Measurements from ENCODE around the gene DBX2.

Gene DBX2

DNA sequence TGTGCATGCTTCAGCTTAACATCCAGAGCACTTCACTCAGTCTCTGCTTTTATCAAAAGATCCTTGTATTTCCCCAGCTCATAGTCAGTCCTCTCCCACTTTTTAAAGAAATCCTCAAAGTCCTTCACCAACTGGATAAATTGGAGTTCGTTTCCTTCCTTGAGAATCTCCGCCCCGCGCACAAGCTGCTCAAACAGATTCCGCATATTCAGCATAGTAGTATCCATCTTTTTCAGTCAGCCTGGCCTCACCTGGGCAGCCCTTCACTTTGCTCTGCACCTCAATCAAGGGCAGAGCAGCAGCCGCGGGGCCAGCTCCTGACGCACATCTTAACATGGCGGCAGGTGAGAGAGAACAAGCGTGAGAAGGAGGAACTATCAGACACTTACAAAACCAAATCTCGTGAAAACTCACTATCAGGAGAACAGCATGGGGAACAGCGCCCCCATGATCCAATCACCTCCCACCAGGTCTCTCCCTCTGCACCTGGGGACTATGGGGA is 14.3 kb upstream of the DBX2 start:
- Histone ChIP-seq H3K27ac (ENCODE audit: low read depth, low read length, severe bottlenecking) (no peak overlapping the region), H3K36me3 (ENCODE audit: control insufficient read depth, insufficient read depth, low read length) (no peaks in the 10 kb centered on the region), H3K9me3 (ENCODE audit: control insufficient read depth, low read length) (no peaks in the 10 kb centered on the region), H3K4me3 (ENCODE audit: extremely low read depth, insufficient read depth, low read length, poor library complexity, severe bottlenecking) (no peak overlapping the region), H3K4me1 (ENCODE audit: control insufficient read depth, insufficient read depth, low read length, poor library complexity, severe bottlenecking) (no peaks in the 10 kb centered on the region)
- 94 to 100% methylated on average over 8 to 10 of the region's 12 CpGs for WGBS, 2 experiments (ENCODE audit: insufficient coverage in 2 of 2)

DNA sequence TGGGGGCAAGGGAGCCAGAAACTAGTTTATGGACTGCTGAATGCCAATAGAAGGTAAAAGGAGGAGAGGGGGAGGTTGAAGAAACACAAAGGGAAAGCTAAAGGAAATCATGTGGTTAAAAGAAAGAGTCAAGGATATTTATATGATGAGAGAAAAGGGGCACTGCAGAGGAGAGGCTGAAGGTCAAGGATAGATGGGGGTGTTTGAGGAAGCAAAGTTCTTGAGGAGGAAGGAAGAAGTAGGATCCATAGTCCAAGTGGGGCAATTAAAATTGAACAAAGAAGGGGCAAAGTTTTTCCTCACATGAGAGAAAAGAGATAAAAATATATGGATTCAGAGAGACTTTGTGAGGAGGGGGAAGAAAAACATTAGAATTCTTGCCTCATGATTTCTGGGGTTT is 10.1 kb upstream of the DBX2 start:
- Histone ChIP-seq H3K9me3 (ENCODE audit: control insufficient read depth, low read length) (no peaks in the 10 kb centered on the region), H3K4me1 (ENCODE audit: control insufficient read depth, insufficient read depth, low read length, poor library complexity, severe bottlenecking) (no peaks in the 10 kb centered on the region), H3K36me3 (ENCODE audit: control insufficient read depth, insufficient read depth, low read length) (no peaks in the 10 kb centered on the region), H3K27ac (ENCODE audit: low read depth, low read length, severe bottlenecking) (no peak overlapping the region), H3K4me3 (ENCODE audit: extremely low read depth, insufficient read depth, low read length, poor library complexity, severe bottlenecking) (no peak overlapping the region)

DNA sequence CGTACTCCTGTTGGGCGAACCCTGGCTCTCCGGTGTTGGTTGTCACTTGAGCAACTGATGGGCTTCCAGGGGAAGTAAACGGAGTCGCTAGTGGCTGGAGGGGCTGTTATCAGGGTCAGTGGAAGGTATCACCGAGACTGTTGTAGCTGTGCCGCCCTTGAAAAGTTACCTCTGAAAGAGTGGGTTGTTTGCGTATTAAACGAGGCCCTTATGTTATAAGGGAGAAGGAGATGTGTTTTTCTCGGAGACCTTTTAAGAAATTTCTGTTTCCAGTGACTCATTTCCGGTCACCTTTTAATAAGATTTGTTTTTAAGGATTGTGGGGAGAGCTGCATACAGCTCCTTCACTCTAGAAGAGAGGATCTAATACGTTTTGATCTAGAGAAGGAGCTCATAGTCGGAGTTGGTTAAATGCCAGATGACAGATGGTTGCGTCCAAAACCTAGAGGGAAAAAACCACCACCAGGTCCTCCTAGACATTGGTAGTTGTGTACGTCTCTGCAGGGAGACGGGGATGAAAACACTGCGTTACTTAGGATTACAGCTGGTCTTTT is 750 bp upstream of the DBX2 start:
- 13 to 21% methylated on average over 9 to 13 of the region's 17 CpGs for WGBS, 2 experiments (ENCODE audit: insufficient coverage in 2 of 2)
- Histone ChIP-seq H3K36me3 (ENCODE audit: control insufficient read depth, insufficient read depth, low read length) (no peaks in the 10 kb centered on the region), H3K4me1 (ENCODE audit: control insufficient read depth, insufficient read depth, low read length, poor library complexity, severe bottlenecking) (peaks cover 4% of the 10 kb centered on the region), H3K9me3 (ENCODE audit: control insufficient read depth, low read length) (no peaks in the 10 kb centered on the region), H3K27ac (ENCODE audit: low read depth, low read length, severe bottlenecking) (no peak overlapping the region), H3K4me3 (ENCODE audit: extremely low read depth, insufficient read depth, low read length, poor library complexity, severe bottlenecking) (peak overlapping the region; percentile 49)

DNA sequence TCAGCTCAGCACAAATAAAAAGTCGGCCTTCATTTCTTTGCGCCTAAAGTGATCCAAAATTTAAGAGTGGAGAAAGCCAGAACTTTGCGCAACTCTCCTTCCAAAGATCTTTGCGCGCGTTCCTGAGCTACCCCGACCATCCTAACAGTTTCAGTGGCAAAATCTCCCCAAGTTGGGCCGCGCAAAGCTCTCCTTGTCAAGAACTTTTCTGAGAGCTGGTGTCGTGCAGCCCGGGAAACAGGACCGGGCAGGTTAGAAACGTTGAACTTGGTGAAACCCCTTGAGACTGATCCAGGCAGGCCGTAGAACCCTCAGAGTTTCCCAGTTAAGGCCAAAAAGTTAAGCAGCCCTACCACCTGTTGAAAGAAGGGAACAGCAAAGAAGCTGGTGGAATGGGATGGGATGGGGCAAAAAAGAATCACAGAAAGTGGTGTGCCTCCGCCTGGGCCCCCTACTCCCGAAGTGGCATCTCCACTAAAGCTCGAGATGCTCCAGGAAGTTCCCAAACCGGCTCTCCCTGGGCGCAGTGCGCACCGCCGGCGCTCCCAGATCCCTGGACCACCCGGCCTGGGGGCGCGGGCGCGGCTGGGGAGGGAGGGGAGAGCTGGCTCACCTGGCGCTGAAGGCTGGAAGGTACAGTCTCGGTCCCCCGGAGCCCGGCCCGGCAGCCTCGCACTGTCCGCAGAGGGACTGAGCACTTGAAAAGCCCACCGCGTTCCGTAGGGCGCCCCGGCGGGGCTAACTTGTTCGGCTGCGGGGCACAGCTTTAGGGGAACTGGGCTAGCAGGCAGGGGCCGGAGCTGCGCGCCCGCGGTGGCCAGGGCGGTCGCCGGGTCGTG is 768 bp downstream of the DBX2 start:
- Histone ChIP-seq H3K4me3 (ENCODE audit: extremely low read depth, insufficient read depth, low read length, poor library complexity, severe bottlenecking) (peak overlapping the region; percentile 49), H3K9me3 (ENCODE audit: control insufficient read depth, low read length) (no peaks in the 10 kb centered on the region), H3K36me3 (ENCODE audit: control insufficient read depth, insufficient read depth, low read length) (no peaks in the 10 kb centered on the region), H3K27ac (ENCODE audit: low read depth, low read length, severe bottlenecking) (no peak overlapping the region), H3K4me1 (ENCODE audit: control insufficient read depth, insufficient read depth, low read length, poor library complexity, severe bottlenecking) (peaks cover 4% of the 10 kb centered on the region)
- 11 to 13% methylated on average over 37 to 47 of the region's 52 CpGs for WGBS, 2 experiments (ENCODE audit: insufficient coverage in 2 of 2)

DNA sequence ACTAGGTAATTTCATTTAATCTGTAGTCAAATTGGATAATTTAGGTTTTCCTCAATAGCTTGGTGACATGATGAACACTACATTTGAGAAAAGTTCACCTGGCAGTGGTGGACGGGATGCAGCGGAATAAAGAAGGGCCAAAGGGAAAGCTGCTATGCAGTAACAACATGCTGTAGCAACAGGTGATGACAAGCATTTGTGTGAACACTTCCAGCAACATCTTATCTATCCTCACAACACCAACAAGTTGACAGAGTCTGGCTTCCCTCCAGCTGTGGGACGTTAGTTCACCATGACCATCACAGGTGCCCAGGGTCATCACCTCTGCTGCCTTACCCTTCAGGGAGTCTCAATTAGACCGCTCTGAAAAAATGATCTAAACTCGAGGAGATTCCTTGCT is 8.3 kb downstream of the DBX2 start:
- no peaks in the 10 kb centered on the region for H3K9me3 ChIP-seq (ENCODE audit: control insufficient read depth, low read length)
- no peak overlapping the region for H3K4me3 ChIP-seq (ENCODE audit: extremely low read depth, insufficient read depth, low read length, poor library complexity, severe bottlenecking)
- 77 to 91% methylated on average over 3 to 4 of the region's 5 CpGs for WGBS, 2 experiments (ENCODE audit: insufficient coverage in 2 of 2)
- H3K27ac ChIP-seq (ENCODE audit: low read depth, low read length, severe bottlenecking), result no peak overlapping the region
- H3K4me1 ChIP-seq (ENCODE audit: control insufficient read depth, insufficient read depth, low read length, poor library complexity, severe bottlenecking), result no peaks in the 10 kb centered on the region
- no peaks in the 10 kb centered on the region for H3K36me3 ChIP-seq (ENCODE audit: control insufficient read depth, insufficient read depth, low read length)

DNA sequence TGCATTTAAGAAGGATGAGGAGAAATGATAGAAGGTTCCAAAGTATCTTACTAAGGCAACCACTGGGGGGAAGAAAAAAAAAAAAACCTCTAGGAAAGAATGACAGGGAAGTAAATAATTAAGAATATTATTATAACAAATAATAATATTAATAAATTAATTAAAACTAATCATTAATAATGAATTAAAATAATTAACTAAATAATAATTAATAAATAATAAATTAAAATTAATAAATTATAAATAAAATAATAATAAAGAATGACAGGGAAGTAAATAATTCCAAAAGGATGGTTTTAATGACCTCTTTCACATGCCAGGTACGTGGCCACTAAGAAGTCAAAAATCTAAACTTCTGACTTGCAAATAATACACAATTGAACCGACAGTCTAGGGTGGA is 9.9 kb downstream of the DBX2 start:
- H3K9me3 ChIP-seq (ENCODE audit: control insufficient read depth, low read length), result no peaks in the 10 kb centered on the region
- no peak overlapping the region for H3K4me3 ChIP-seq (ENCODE audit: extremely low read depth, insufficient read depth, low read length, poor library complexity, severe bottlenecking)
- no CpG with 5 or more reads among the region's 2 CpGs for WGBS, 2 experiments (ENCODE audit: insufficient coverage in 2 of 2)
- no peaks in the 10 kb centered on the region for H3K4me1 ChIP-seq (ENCODE audit: control insufficient read depth, insufficient read depth, low read length, poor library complexity, severe bottlenecking)
- H3K36me3 ChIP-seq (ENCODE audit: control insufficient read depth, insufficient read depth, low read length), result no peaks in the 10 kb centered on the region
- no peak overlapping the region for H3K27ac ChIP-seq (ENCODE audit: low read depth, low read length, severe bottlenecking)

DNA sequence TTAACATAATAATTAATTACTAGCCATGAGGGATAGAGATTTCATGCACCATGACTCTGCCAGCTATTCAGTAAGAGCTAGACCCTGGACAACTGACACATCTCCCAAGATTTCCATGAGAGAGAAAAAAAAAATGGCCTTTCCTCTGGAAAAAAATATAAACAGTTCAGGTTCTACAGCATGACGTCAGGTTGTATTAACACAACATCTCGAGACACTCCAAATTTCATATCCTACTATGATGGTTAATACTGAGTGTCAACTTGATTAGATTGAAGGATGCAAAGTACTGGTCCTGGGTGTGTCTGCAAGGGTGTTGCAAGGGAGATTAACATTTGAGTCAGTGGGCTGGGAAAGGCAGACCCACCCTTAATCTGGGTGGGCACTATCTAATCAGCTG is 11.1 kb downstream of the DBX2 start:
- no peaks in the 10 kb centered on the region for H3K9me3 ChIP-seq (ENCODE audit: control insufficient read depth, low read length)
- H3K4me1 ChIP-seq (ENCODE audit: control insufficient read depth, insufficient read depth, low read length, poor library complexity, severe bottlenecking), result no peaks in the 10 kb centered on the region
- WGBS, 2 experiments (ENCODE audit: insufficient coverage in 2 of 2), result no CpG with 5 or more reads among the region's 2 CpGs
- H3K27ac ChIP-seq (ENCODE audit: low read depth, low read length, severe bottlenecking), result no peak overlapping the region
- H3K4me3 ChIP-seq (ENCODE audit: extremely low read depth, insufficient read depth, low read length, poor library complexity, severe bottlenecking), result no peak overlapping the region
- H3K36me3 ChIP-seq (ENCODE audit: control insufficient read depth, insufficient read depth, low read length), result no peaks in the 10 kb centered on the region

DNA sequence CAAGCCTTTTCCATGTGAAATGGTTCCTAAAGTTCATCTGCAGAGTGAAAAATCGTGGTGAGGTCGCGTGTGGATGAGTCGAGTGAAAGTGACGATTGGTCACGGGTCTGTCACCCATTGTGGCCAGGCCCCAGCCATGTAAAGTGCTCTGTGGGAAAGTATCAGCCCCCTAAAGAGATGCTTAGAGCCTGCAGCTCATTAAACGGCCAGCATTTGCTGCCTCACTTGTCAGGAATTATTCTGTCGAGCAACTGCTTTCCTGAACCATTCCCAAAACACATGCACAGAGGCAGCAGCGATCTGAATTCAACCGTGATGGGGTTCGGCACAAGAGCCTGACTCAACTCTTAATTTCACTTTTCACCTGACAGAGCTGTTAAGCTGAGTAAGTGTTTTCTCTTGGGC is 16.0 kb downstream of the DBX2 start:
- Histone ChIP-seq H3K36me3 (ENCODE audit: control insufficient read depth, insufficient read depth, low read length) (no peaks in the 10 kb centered on the region), H3K4me1 (ENCODE audit: control insufficient read depth, insufficient read depth, low read length, poor library complexity, severe bottlenecking) (no peaks in the 10 kb centered on the region), H3K4me3 (ENCODE audit: extremely low read depth, insufficient read depth, low read length, poor library complexity, severe bottlenecking) (no peak overlapping the region), H3K9me3 (ENCODE audit: control insufficient read depth, low read length) (no peaks in the 10 kb centered on the region), H3K27ac (ENCODE audit: low read depth, low read length, severe bottlenecking) (no peak overlapping the region)
- WGBS, 2 experiments (ENCODE audit: insufficient coverage in 2 of 2), result 62 to 67% methylated on average over 8 to 11 of the region's 11 CpGs

DNA sequence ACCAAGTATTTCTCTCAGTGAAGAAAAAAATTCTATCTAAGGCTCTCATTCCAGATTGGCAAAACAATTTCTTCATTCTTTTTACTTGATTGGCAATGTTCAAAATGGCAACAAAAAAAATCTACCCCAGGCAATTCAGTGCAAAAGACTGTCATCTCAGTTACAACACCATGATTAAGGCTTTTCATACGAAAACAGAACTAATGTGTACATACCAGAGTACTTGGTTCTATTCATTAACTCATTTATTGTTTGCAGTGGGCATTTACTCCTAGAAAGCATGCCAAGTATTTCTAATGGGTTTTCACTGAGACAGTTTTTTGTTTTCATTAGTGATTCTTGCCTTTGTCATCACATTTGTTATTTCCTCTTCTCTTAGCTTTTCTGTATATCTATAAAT is 33.0 kb downstream of the DBX2 start:
- Histone ChIP-seq H3K4me1 (ENCODE audit: control insufficient read depth, insufficient read depth, low read length, poor library complexity, severe bottlenecking) (no peaks in the 10 kb centered on the region), H3K9me3 (ENCODE audit: control insufficient read depth, low read length) (peaks cover 3% of the 10 kb centered on the region), H3K36me3 (ENCODE audit: control insufficient read depth, insufficient read depth, low read length) (no peaks in the 10 kb centered on the region), H3K4me3 (ENCODE audit: extremely low read depth, insufficient read depth, low read length, poor library complexity, severe bottlenecking) (no peak overlapping the region), H3K27ac (ENCODE audit: low read depth, low read length, severe bottlenecking) (no peak overlapping the region)
- WGBS, 2 experiments (ENCODE audit: insufficient coverage in 2 of 2), result no CpG with 5 or more reads among the region's 1 CpG

DNA sequence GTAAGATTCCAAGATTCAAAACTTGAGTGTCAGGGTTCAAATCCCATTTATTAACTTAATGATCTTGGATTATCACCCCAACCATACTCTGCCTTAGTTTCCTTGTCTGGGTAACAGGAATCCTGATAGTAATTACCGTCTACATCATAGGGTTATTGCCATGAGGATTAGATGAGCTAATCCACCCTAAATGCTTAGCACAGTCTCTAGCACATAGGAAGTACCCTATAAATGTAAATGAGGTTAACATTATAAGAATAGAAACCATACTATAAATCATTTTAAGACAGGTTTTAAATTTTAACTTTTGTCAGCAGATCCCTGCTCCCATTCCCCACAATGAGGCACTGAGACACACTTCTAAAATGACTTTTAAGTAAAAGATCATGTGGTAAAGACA is 36.5 kb downstream of the DBX2 start:
- H3K9me3 ChIP-seq (ENCODE audit: control insufficient read depth, low read length), result peaks cover 3% of the 10 kb centered on the region
- no peak overlapping the region for H3K27ac ChIP-seq (ENCODE audit: low read depth, low read length, severe bottlenecking)
- WGBS, 2 experiments (ENCODE audit: insufficient coverage in 2 of 2), result no CpG with 5 or more reads among the region's 1 CpG
- H3K36me3 ChIP-seq (ENCODE audit: control insufficient read depth, insufficient read depth, low read length), result no peaks in the 10 kb centered on the region
- no peak overlapping the region for H3K4me3 ChIP-seq (ENCODE audit: extremely low read depth, insufficient read depth, low read length, poor library complexity, severe bottlenecking)
- H3K4me1 ChIP-seq (ENCODE audit: control insufficient read depth, insufficient read depth, low read length, poor library complexity, severe bottlenecking), result no peaks in the 10 kb centered on the region

DNA sequence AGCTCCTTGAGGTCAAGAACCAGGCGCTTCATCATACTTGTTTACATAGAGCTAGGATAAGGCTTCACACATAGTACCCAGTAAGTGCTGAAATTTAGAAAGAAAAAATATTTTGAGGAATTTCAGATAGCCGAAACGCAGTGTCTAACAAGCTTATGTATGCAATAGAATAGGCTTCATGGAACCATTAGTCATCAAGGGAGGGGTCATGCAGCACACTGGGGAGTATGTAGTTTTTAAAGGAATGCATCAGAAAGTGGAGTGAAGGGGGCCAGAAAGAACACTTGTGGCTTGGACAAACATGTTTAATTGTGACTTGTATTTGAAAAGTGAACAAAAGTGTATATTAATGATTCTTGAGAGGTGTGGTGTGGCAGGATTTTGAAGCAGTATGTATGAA is 38.1 kb downstream of the DBX2 start:
- Histone ChIP-seq H3K4me1 (ENCODE audit: control insufficient read depth, insufficient read depth, low read length, poor library complexity, severe bottlenecking) (no peaks in the 10 kb centered on the region), H3K36me3 (ENCODE audit: control insufficient read depth, insufficient read depth, low read length) (no peaks in the 10 kb centered on the region), H3K9me3 (ENCODE audit: control insufficient read depth, low read length) (no peaks in the 10 kb centered on the region), H3K4me3 (ENCODE audit: extremely low read depth, insufficient read depth, low read length, poor library complexity, severe bottlenecking) (no peak overlapping the region), H3K27ac (ENCODE audit: low read depth, low read length, severe bottlenecking) (no peak overlapping the region)
- 88 to 93% methylated on average over 2 to 3 of the region's 3 CpGs for WGBS, 2 experiments (ENCODE audit: insufficient coverage in 2 of 2)

Measured in mesodermal cell (in vitro differentiated cells).